Activated gamma-delta T cell (primary cell): ENCODE measurements around the gene TOM1.

Source experiments
- DNase-seq: peaks from one replicate; lab custom pipeline; 2025; lab: John Stamatoyannopoulos, UW

Gene TOM1

DNA sequence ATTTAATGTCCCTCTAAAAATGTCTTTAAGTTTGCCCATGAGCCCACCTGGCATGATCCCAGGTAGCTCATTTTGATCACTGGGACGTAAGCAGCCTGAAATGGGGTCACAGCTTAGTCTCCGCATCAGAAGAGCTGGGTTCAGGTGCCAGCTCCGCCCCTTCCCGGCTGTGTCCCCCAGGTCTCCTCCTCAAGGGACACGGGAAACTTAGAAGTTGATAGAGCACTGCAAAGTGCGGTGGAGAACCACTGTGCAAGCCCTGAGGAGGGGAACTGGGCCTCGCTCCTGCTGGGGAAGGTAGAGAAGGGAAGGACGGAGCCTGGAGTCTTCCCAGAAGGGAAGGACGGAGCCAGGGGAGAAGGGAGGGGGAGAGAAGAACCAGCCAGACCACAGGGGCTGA lies 7.7 kb downstream of the TOM1 start:
- DNase-seq, result no peak

DNA sequence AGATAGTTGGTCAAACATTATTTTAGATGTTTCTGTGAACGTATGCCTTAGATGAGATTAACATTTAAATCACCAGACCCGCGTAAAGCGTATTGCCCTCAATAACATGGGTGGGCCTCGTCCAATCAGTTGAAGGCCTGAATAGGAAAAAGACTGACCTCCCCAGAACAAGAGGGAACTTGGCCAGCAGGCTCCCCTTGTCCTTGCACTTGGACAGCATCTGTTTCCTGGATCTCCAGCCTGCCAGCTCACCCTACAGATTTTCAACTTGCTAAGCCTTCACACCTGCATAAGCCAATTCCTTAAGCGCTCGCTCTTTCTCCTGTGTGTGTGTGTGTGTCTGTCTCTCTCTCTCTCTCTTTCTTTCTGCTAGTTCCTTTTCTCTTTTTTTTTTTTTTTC lies 8.2 kb downstream of the TOM1 start:
- no peak for DNase-seq

DNA sequence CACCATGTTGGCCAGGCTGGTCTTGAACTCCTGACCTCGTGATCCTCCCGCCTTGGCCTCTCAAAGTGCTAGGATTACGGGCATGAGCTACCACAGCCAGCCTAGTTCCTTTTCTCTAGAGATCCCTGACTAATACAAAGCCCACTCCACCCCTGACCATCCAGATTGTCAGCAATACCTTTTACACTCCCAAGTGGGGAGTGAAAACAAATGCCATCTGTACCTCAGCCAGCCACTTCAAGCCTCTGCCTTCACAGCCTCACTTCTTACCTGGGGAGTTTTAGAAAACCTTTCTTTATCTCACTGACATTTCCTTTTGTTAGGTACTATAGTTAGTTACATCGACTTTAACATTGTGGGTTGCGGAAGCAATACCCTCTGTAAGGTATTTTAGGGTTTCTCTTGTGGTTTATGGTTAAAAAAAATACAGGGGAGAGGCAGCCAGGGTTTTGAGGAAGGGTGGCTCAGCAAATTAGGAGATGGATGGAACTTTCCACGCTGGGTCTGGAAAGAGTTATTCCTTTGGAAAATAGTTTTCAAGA lies 8.9 kb downstream of the TOM1 start:
- no peak for DNase-seq

DNA sequence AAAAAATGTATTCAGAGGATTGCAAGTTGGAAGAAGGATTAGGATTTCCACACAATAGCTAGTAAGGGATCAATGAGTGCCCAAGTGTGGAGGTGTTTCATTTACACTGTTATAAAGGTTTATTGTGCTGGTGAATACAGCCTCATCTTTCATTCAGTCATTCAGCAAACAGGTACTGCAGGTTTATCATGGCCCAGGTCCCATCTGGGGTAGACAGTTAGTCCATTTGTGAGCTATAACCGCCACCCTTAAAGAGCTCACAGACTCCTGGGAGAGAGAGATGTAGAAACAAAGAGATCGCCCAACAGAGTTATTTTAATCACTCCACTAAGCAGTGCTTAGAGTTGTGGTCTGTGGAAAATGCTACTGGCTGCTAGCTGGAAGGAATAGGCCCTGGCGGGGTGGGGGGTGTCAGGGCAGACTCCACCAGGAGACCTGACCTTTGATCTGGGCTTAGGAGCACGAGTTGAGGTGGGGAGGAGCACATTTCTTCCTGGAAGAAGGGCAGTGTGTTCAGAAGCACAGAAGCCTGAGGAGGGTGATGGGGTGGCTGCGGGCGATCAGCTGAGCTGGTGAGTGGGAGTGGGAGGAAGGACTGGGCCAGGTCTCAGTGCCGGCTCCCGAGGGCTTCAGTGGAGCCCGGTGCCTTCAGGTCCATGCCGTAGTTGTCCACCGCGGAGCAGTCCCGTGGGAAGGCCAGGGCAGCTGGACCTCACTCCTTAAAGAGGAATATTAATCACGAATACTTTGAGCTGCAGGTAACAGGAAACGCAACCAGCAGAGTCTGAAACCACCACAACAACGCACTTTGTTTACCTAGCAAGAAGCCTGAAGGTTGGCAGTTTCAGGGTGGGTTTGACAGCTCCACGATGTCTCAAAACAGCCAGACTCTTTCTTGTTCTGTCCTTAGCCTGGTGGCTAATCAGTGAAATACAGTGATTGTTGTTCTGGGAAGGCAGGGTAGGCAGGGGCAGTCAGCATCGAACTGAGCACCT lies 11.2 kb downstream of the TOM1 start:
- DNase-seq, result no peak

DNA sequence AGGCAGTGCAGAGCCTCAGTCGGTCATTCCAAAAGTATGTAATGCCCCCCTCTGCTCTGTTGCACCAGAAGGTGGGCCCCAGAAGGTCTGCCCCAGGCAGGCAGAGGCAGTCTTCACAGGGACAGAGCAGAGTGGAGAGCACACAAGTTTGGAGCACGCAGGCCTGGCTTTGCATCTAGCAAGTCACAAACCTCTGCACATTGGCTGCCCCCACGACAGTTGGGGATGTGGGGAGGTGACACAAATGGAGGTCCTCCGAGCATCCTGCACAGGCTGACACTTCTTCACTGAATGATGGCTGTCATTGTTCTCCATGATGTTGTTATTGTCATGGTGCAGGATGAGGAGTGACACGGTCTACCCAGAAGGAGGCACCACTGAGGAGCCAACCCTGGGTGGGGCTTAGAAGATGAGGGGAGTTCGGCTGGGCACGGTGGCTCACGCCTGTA lies 11.9 kb downstream of the TOM1 start:
- no peak for DNase-seq

DNA sequence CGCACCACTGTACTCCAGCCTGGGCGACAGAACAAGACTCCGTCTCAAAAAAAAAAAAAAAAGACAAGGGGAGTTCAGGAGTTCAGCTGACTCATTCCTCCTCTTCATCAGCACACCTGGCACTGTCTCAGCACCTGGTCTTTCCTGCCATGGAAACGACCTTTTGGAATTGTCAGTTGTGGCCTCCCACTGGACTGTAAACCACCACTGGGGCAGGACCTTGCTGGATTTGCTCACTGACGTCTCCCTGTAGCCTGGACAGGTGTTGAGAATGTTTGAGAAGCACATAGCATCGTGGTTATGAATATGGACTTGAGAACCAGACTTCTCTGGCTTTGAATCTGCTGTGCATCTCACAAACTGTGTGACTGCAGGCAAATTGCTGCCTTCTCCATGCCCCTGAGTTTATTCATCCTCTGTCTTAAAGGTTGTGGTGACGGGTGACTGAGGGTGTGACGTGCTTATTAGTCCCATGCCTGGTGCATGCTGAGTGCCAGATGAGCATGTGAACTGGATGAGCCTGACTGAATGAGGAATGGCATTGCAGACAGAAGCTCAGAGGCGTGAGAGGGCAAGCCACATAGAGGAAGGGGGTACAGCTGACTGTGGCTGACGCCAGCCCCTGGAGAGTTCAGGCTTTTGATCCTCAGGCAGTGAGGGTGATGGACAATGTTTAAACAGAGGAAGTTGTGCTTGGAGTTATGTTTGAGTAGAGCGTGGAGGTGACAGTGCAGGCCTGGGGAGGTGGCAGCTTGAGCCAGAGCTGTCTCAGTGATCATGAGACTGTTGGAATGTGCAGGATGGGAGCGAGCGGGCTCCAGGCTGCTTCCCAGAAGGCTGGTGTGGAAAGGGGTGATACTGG lies 12.7 kb downstream of the TOM1 start:
- DNase-seq, result no peak

DNA sequence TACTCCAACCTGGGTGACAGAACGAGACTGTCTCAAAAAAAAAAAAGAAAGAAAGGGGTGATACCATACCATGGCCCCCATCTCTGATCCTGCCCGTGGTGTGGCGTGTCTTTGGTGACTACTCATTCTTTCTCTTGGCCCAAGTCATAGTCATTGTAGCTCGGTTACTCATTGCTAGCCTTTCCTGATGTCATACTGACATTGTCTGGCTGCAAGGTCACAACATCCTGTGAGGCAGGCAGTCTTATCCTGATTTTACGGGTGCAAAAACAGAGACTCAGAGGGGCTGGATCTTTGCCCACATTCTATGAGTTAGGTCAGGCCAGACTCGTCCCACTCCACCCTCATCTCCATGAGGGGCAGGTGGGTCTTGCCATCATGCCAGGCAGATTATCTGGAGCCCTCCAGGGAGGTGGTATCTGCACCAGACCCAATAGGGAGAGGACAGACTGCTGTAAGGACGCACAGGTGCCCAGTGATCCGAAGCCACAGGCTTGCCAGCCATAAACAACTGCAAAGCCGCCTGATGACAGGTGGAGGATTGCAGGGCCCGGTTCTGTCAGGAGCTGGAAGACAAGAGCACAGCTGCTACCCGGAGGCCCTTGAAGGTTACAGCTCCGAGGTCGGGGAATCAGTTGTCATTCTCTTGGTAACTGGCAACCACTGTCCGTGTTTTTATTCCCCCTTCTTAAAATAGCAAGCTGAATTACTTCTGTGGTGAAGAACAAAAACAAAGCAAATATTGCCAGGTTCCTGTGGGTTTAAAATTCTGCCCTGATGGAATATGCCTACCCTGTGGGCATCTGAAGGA lies 13.8 kb downstream of the TOM1 start:
- no peak for DNase-seq

DNA sequence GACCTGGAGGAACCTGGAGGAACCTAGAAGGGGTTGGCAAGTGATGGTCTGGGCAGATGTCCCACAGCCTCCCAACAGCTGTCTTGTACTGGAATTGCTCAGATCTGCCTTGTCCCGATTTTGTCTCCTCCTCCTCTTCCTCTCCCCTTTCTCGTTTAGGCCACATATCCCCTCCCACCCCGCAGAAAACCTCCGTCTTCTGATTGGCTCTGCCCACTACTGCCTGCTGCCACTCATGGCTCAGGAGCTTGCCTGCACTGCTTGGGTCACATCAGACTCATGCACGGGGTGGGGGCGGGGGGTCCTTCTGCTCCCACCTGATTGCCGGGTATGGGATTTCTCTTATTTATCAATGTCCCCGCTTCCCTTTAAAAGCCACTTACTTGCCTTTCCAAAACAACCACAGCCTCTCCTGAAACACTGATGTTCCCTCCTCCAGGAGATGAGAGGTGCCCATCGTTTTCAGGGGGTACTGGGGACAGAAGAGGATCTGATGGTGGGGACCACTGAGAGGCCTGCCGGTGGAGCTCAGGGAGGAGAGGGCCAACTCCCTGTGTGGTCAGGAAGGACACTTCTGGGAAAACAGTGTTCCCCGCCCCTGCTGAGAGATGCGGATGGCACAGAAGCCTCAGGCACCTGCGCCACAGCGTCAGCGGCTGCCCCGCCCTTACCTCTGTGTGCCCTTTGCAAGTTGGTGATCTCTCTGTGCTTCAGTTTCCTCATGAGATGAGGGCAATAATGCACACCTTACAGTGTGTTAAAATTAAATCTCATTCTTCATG lies 14.7 kb downstream of the TOM1 start:
- no peak for DNase-seq

DNA sequence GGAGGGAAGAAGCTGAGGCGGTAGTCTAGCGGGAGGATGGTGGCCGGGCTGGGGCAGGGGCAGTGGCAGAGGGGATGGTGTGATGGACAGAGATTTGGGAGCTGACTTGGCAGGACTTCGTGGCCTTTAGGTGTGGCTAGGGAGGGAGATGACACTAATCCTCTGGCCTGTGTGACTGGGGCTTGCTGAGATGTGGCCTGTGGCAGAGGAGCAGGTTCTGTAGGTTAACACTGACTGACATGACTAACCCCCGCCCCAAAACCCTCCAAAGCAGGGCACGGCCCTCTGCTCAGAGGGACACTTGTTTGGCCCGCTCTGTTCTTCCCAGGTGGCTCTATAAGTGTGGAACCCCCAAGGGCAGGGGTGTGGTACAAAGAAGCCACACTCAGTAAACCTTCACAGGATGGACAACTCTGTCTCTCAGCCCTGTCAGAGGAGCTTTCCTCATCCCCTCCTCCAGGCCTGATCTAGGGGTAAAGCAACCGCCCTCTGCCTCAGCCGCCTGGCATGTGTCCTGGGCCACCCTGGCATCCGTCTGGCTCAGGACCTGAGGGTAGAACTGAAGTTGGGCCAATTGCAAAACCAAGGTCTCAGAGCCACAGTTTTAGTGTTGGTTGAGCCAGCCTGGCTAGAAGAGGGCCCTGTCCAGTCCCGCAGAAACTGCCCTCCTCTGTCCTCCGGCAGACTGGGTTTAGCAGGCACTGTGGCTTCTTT lies 15.6 kb downstream of the TOM1 start:
- DNase-seq, result no peak

DNA sequence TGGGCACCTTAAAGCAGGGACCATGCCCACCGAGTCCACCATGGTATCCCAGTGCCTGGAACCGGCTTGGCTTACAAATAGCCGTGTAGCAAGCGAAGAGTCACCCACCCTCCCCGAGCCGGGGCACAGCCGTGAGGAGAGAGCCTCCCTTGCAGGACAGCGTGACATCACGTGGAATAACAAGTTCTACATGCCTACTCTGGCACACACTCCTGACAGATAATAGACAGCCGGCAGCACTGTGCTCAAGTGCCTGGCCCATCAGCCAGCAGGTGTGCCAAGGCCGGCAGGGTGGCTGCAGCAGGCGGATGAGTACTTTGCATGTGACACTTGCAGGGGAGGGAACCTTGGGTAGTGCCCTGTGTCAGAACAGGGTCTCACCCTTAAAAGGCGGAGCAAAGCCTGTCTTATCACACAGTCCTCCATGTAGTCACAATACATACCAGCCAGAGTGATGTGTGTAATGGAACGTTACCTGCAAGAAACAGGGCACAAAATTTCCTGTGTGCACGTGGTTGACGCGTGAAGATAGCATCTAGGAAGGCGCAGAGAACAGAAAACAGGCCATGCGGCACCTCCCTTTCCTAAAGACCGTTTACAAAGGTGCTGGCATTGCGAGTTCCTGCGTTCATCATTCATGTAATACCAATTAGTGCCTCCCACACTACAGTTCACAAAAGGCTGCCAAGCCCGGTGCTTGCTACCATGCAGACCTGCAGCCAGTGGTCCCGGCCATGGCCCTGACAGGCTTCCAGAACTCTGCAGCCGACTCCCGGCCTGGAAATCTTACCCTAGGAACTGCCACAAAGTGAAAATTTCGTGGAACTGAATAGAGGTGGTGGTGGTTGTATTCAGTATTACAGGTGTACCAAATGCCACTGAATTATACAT lies 16.4 kb downstream of the TOM1 start:
- no peak for DNase-seq

DNA sequence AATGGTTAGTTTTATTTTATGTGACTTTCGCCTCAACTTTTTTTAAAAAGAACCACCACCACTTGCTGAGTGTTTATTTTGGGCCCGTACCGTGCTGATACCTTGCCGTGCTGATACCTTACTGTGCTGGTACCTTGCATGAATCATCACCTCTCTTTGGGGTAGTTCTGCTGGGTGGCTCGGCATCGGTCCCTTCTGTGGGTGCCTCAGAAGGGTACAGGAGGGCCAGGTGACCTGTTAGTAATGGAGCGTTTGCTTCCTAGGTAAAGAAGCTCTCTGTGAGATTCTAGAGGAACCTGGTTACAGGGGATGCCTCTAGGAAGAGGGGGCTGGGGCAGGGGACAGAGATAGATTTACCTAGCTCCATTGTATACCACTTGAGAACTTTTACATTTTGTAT lies 17.1 kb downstream of the TOM1 start:
- DNase-seq, result no peak

DNA sequence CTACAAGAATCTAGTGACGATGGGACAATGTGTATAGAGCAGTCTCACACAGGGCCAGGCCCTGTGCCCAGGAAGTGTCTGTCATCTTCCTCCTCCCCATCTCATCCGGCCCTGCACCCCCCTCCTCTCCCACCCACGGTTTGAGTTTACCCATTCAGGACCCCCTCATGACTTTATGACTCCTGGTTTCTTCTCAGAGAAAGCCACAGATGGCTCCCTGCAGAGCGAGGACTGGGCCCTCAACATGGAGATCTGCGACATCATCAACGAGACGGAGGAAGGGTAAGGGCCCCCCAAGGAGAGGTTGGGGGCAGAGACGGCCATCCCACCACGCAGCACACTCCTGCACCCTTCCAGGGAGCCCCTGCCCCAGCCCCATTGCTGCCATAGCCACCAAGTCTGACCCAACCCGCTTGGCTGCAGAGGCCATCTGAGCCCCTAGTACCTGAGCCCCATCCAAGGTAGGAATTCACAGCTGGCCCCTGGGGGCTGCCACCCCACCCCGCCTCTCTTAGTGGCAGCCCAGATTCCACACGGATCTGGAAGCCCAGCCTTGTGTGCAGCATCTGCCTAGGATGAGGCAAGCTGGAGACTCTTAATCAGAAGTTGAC lies 18.1 kb downstream of the TOM1 start:
- no peak for DNase-seq

DNA sequence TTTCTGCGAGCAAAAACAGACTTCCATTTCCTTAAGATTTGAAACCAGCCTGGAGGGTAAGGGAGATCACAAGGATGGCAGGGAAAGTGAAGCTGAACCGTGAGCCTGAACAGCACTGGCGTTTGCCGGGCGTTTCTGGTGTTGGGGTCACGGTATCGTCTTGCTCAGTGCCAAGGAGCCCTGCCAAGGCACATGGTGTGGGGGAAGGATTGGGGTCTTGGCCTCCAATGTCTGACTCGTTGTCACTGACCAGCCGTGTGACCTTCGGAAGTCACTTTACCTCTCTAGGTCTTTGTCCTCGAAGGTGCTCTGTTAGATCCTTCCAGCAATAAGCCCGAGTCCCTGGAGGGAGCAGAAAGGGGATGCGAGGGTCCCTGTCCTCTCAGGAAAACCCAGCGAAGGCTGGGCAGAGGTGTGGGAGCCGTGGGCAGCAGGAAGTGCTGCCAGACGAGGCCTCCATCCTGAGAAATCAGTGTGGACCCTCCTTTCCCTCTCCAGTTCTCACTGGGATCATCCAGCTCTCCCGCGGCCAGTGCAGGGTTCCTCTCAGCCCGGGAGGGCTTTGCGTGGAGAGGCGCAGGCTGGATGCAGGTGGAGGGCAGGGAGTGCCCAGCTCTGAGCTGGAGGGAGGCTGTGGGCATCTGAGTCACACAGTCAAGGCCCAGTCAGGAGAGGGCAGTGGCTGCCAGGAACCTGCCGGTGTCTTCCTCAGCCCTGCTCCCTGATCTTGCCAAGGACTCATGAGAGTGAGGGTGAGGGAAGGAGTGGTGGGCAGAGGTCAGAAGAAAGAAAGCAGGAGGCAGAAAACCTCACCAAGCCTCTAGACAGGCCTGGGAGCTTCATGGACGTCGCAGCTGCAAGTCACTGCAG lies 18.9 kb downstream of the TOM1 start:
- no peak for DNase-seq

DNA sequence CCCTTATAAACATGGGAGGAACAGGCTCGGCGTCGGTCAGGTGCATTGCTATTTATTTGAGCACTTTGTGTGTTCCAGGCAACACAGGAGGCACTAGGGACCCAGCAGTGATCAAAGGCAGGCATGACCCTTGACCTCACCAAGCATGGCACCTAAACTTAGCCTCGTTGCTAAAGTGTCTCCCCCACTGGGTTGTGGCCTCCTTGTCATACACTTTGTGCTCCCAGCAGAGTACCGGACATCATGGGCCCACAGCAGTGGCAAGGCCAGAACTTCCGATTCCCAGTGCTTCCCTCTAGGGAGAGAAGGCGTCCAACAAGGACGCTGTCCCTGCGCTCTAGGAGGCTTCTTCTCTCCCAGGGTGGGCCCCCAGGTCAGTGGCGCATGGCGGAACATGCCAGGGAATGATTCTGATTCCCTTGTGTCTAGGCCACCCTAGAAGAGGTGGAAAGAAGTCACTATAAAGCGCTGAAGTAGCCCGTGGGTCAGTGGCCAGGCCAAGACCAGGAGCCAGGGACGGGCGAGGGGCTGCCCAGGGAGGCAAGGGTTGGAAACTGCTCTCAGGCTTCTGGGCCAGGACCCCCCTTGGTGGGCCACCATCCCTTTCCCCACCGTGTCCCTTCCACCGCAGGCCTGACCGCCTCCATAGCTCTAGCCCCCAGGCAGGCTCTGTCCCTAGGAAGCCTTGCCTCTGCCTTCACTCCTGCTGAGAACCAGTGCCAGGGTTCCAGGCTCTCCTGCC lies 19.7 kb downstream of the TOM1 start:
- no peak for DNase-seq

DNA sequence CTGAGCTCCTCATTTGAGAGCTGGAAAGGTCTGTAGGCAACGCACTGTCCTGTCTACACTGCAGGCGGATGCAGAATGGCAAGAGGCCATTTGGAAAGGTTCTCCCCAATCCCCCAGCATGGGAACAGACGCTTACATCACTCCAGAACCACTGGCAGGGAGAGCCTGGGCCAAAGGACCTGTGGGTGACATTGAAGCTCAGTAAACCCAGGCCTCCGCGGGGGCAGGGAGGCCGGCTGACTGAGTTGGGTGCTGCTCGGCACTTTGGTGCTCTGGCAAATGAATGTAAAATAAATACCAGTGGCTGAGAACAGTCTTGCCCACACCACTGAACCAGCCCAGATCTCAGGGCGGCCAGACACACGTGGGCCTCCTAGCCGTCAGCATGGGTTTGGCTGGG lies 22.4 kb downstream of the TOM1 start:
- DNase-seq, result no peak

DNA sequence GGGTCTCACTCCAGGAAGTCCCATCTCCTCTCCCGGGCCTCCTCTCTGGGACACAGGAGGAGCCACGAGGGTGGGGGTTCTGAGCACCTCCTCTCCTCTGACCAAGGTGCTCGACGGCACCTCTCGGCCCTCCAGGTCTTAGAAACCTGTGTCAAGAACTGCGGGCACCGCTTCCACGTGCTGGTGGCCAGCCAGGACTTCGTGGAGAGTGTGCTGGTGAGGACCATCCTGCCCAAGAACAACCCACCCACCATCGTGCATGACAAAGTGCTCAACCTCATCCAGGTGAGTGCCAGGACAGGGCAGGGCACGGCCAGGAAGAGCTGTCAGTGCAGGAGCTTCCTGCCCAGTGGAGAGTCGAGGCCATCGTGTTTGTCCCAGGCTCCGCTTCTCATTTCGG lies 23.2 kb downstream of the TOM1 start:
- no peak for DNase-seq

DNA sequence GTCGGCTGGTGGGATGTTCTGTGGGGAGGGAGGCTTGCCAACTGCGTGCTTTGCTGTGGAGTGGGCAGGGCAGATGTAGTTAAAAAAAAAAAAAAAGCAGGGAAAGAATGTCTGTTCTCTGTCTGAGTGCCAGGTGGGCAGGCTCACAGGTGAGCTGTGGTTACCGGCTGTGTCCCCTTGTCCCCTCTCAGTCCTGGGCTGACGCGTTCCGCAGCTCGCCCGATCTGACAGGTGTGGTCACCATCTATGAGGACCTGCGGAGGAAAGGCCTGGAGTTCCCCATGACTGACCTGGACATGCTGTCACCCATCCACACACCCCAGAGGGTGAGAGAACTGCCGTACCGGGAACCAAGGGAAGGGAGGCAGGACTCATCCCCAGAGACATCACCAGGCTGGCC lies 23.6 kb downstream of the TOM1 start:
- DNase-seq, result no peak
